H1 (cell line): Measurements from ENCODE around the gene NWD2. TPM values are rescaled to one million over a fixed set of nuclear protein-coding genes. Genes with fewer than 3 reads are reported as not detected.

Experiments used
- CTCF ChIA-PET: fragments of 300-600 bp; sonication (Branson Sonifier 250); formaldehyde crosslinking; loops from one replicate; lab custom pipeline; 2021; ENCODE audit not compliant: partially characterized antibody; lab: Charles Lee
- POLR2A ChIA-PET: fragments of 300-600 bp; sonication (Branson Sonifier 250); formaldehyde crosslinking; loops from one replicate; lab custom pipeline; 2021; ENCODE audit warnings: inconsistent platforms; ENCODE audit not compliant: partially characterized antibody; lab: Charles Lee
- DNase-seq, 2 experiments: peaks; one replicate each; pipeline versions ENCODE4 v3.0.0 to v3.0.0-alpha.2; 2010 to 2022; ENCODE audit warnings: low spot score in 2 of 2, low read depth in 1 of 2, mixed read lengths in 1 of 2
- FAIRE-seq: peaks from 2 replicates; lab custom pipeline; 2011; peaks lifted over from hg19 to GRCh38; lab: Jason Lieb, UNC
- H2AFZ ChIP-seq: 2 replicates; pipeline ENCODE4 v1.8.1; 2012; ENCODE audit warnings: low read length, inconsistent platforms
- H2AK5ac ChIP-seq: 2 replicates; pipeline ENCODE4 v1.6.1; 2013; ENCODE audit warnings: low read depth, low read length
- H2BK120ac ChIP-seq: replicated peaks from 2 replicates; pipeline ENCODE3; 2013; ENCODE audit warnings: low read depth, low read length, inconsistent platforms
- H2BK12ac ChIP-seq: 2 replicates; pipeline ENCODE4 v1.6.1; 2013; ENCODE audit warnings: low read depth, low read length
- H2BK15ac ChIP-seq: 2 replicates; pipeline ENCODE4 v1.6.1; 2013; ENCODE audit warnings: low read length
- H2BK20ac ChIP-seq: 2 replicates; pipeline ENCODE4 v1.6.1; 2013; ENCODE audit warnings: low read length
- H2BK5ac ChIP-seq: 2 replicates; pipeline ENCODE4 v1.6.1; 2013; ENCODE audit warnings: low read depth, low read length
- H3K14ac ChIP-seq: 2 replicates; pipeline ENCODE4 v1.6.1; 2013; ENCODE audit warnings: inconsistent platforms; ENCODE audit not compliant: insufficient read length
- H3K18ac ChIP-seq: 2 replicates; pipeline ENCODE4 v1.6.1; 2013; ENCODE audit warnings: low read length; ENCODE audit errors: extremely low read depth
- H3K23ac ChIP-seq: 2 replicates; pipeline ENCODE4 v1.6.1; 2013; ENCODE audit warnings: inconsistent platforms; ENCODE audit not compliant: insufficient read length
- H3K23me2 ChIP-seq: 2 replicates; pipeline ENCODE4 v1.6.1; 2013; ENCODE audit warnings: low read depth, low read length
- H3K27ac ChIP-seq: 2 replicates; pipeline ENCODE4 v1.6.1; 2011; ENCODE audit warnings: low read depth, low read length, inconsistent platforms
- H3K27me3 ChIP-seq, 4 experiments: replicated peaks in 1 of 4; 1 replicate in 1 of 4; 2 replicates in 3 of 4; pipeline versions ENCODE4 v1.6.1 to v1.8.1; 2011 to 2013; ENCODE audit warnings: low read length in 3 of 4, mild to moderate bottlenecking in 3 of 4, inconsistent platforms in 2 of 4, mixed read lengths in 2 of 4, moderate library complexity in 1 of 4; ENCODE audit not compliant: control insufficient read depth in 3 of 4, insufficient read depth in 3 of 4; ENCODE audit errors: extremely low read depth in 1 of 4
- H3K36me3 ChIP-seq, 4 experiments: 2 replicates each; pipeline versions ENCODE4 v1.6.1 to v1.8.1; 2011 to 2013; ENCODE audit warnings: mild to moderate bottlenecking in 4 of 4, low read length in 3 of 4, moderate library complexity in 2 of 4, control low read depth in 1 of 4, inconsistent platforms in 1 of 4; ENCODE audit not compliant: insufficient read depth in 4 of 4, control insufficient read depth in 2 of 4
- H3K4ac ChIP-seq: replicated peaks from 2 replicates; pipeline ENCODE3; 2013; ENCODE audit warnings: low read length, low read depth, mixed read lengths, inconsistent platforms; ENCODE audit not compliant: insufficient read length
- H3K4me1 ChIP-seq, 4 experiments: replicated peaks in 1 of 4; 1 replicate in 1 of 4; 2 replicates in 3 of 4; pipeline versions ENCODE4 v1.6.1 to v1.8.1; 2011 to 2013; ENCODE audit warnings: low read length in 3 of 4, inconsistent platforms in 2 of 4, mixed read lengths in 1 of 4; ENCODE audit not compliant: insufficient read depth in 4 of 4, control insufficient read depth in 3 of 4
- H3K4me2 ChIP-seq, 2 experiments: 2 replicates each; pipeline versions ENCODE4 v1.6.1 to v1.8.1; 2011 to 2013; ENCODE audit warnings: low read depth in 2 of 2, low read length in 2 of 2, control low read depth in 1 of 2, inconsistent platforms in 1 of 2, mild to moderate bottlenecking in 1 of 2; ENCODE audit not compliant: insufficient read depth in 1 of 2
- H3K4me3 ChIP-seq, 4 experiments: fragments of 200-600, 300-600 bp in 1 of 4; sonication (generic), shearing (Covaris generic), sonication (Bioruptor Twin) in 1 of 4; 2 replicates each; pipeline versions ENCODE4 v1.5.1 to v1.8.1; 2011 to 2016; ENCODE audit warnings: low read length in 4 of 4, low read depth in 3 of 4, control low read depth in 2 of 4, inconsistent platforms in 2 of 4, mild to moderate bottlenecking in 2 of 4, mixed read lengths in 1 of 4, moderate library complexity in 1 of 4; ENCODE audit not compliant: insufficient read depth in 2 of 4; ENCODE audit errors: extremely low read depth in 1 of 4
- H3K56ac ChIP-seq: replicated peaks from 2 replicates; pipeline ENCODE3; 2013; ENCODE audit warnings: low read depth, mild to moderate bottlenecking, mixed read lengths, low read length, inconsistent platforms; ENCODE audit not compliant: insufficient read length
- H3K79me1 ChIP-seq: 2 replicates; pipeline ENCODE4 v1.6.1; 2013; ENCODE audit warnings: low read depth, low read length, control low read depth
- H3K79me2 ChIP-seq, 2 experiments: 2 replicates each; pipeline versions ENCODE4 v1.6.1 to v1.8.1; 2012 to 2013; ENCODE audit warnings: low read length in 2 of 2, mild to moderate bottlenecking in 2 of 2, inconsistent platforms in 1 of 2; ENCODE audit not compliant: insufficient read depth in 2 of 2, control insufficient read depth in 1 of 2
- H3K9ac ChIP-seq, 4 experiments: replicated peaks in 1 of 4; 1 replicate in 1 of 4; 2 replicates in 3 of 4; pipeline versions ENCODE4 v1.6.1 to v1.8.1; 2011 to 2013; ENCODE audit warnings: low read depth in 3 of 4, low read length in 3 of 4, control low read depth in 2 of 4, mild to moderate bottlenecking in 2 of 4, moderate library complexity in 2 of 4, inconsistent platforms in 1 of 4; ENCODE audit errors: extremely low read depth in 1 of 4
- H3K9me3 ChIP-seq, 2 experiments: 2 replicates each; pipeline versions ENCODE4 v1.6.1 to v1.8.1; 2012 to 2013; ENCODE audit warnings: mild to moderate bottlenecking in 2 of 2, moderate library complexity in 2 of 2, control low read depth in 1 of 2, inconsistent platforms in 1 of 2, low read depth in 1 of 2, low read length in 1 of 2, mixed read lengths in 1 of 2; ENCODE audit not compliant: insufficient read depth in 2 of 2
- H4K20me1 ChIP-seq, 2 experiments: replicated peaks in 1 of 2; 2 replicates each; pipeline versions ENCODE3 to v1.8.1; 2011 to 2013; ENCODE audit warnings: inconsistent platforms in 2 of 2, low read length in 2 of 2, mild to moderate bottlenecking in 1 of 2; ENCODE audit not compliant: insufficient read depth in 2 of 2, control insufficient read depth in 1 of 2
- H4K5ac ChIP-seq: 2 replicates; pipeline ENCODE4 v1.6.1; 2013; ENCODE audit warnings: low read length, low read depth, mixed read lengths, inconsistent platforms; ENCODE audit not compliant: insufficient read length
- H4K8ac ChIP-seq: 2 replicates; pipeline ENCODE4 v1.8.0; 2013; ENCODE audit warnings: mild to moderate bottlenecking, moderate library complexity, low read length, inconsistent platforms; ENCODE audit not compliant: insufficient read depth; ENCODE audit errors: extremely low read depth
- H4K91ac ChIP-seq: replicated peaks from 2 replicates; pipeline ENCODE3; 2013; ENCODE audit warnings: low read length, mixed read lengths, inconsistent platforms; ENCODE audit not compliant: insufficient read length
- BRCA1 ChIP-seq: IDR thresholded peaks from 2 replicates; pipeline ENCODE4 v1.6.1; 2012; ENCODE audit warnings: low read depth, low read length, improper control_type of control experiment
- CBX5 ChIP-seq: fragments of 300-800, 300-1000 bp; sonication (generic); IDR thresholded peaks from 2 replicates; pipeline ENCODE4 v1.7.1; 2016; ENCODE audit warnings: antibody characterized with exemption, low read length, low read depth
- EGR1 ChIP-seq: IDR thresholded peaks from 2 replicates; pipeline ENCODE4 v1.6.1; 2011; ENCODE audit warnings: low read depth, low read length, borderline replicate concordance
- MAFK ChIP-seq: IDR thresholded peaks from 2 replicates; pipeline ENCODE4 v1.6.1; 2012; ENCODE audit warnings: low read depth, mild to moderate bottlenecking, improper control_type of control experiment, low read length
- NANOG ChIP-seq: IDR thresholded peaks from 2 replicates; pipeline ENCODE4 v1.6.1; 2011; ENCODE audit warnings: low read length, low read depth, mild to moderate bottlenecking, inconsistent platforms; ENCODE audit not compliant: insufficient read depth, poor library complexity, severe bottlenecking
- RBBP5 ChIP-seq: IDR thresholded peaks from 2 replicates; pipeline ENCODE4 v1.7.1; 2012; ENCODE audit warnings: low read depth, mild to moderate bottlenecking, inconsistent platforms, low read length, moderate library complexity, borderline replicate concordance
- RFX5 ChIP-seq: IDR thresholded peaks from 2 replicates; pipeline ENCODE4 v1.6.1; 2011; ENCODE audit warnings: low read depth, low read length, improper control_type of control experiment, borderline replicate concordance
- SIN3A ChIP-seq, 2 experiments: IDR thresholded peaks in 1 of 2; conservative IDR thresholded peaks in 1 of 2; 2 replicates each; pipeline ENCODE4 v1.6.1; 2011 to 2012; ENCODE audit warnings: low read length in 2 of 2, improper control_type of control experiment in 1 of 2, low read depth in 1 of 2, mild to moderate bottlenecking in 1 of 2
- SIRT6 ChIP-seq: IDR thresholded peaks from one replicate; pipeline ENCODE4 v1.7.1; 2012; ENCODE audit warnings: low read length, inconsistent platforms
- SIX5 ChIP-seq: IDR thresholded peaks from 2 replicates; pipeline ENCODE4 v1.6.1; 2011; ENCODE audit warnings: mild to moderate bottlenecking, low read depth, low read length
- SP4 ChIP-seq: IDR thresholded peaks from 2 replicates; pipeline ENCODE4 v1.6.1; 2012; ENCODE audit warnings: low read length, inconsistent platforms
- TAF1 ChIP-seq: IDR thresholded peaks from 2 replicates; pipeline ENCODE4 v1.6.1; 2011; ENCODE audit warnings: mild to moderate bottlenecking, low read depth, low read length
- TEAD4 ChIP-seq: IDR thresholded peaks from 2 replicates; pipeline ENCODE4 v1.6.1; 2012; ENCODE audit warnings: low read depth, low read length, inconsistent platforms, mixed read lengths
- USF2 ChIP-seq: IDR thresholded peaks from 2 replicates; pipeline ENCODE4 v1.6.1; 2011; ENCODE audit warnings: low read length, improper control_type of control experiment
- YY1 ChIP-seq: IDR thresholded peaks from 2 replicates; pipeline ENCODE4 v1.6.1; 2011; ENCODE audit warnings: low read depth, mild to moderate bottlenecking, low read length
- WGBS, 2 experiments: shearing (Covaris generic) in 1 of 2; methylation state at CpG; one replicate each; pipeline versions ENCODE4 v1.1.6 to v1.1.7; 2013 to 2015; ENCODE audit warnings: low lambda C conversion rate in 2 of 2, mixed read lengths in 2 of 2, inconsistent platforms in 1 of 2, low coverage in 1 of 2, missing lambda C conversion rate in 1 of 2; ENCODE audit not compliant: insufficient replicate concordance in 2 of 2, insufficient coverage in 1 of 2, insufficient read length in 1 of 2; ENCODE audit errors: extremely low coverage in 1 of 2, missing lambda C conversion rate in 1 of 2; 5-methylcytosine and 5-hydroxymethylcytosine counted together
- polyA plus RNA-seq, 7 experiments: library from polyadenylated mRNA; depleted of rRNA in 3 of 7; stranded (reverse) in 5 of 7; unstranded in 2 of 7; fragments of >200 nt in 5 of 7; fragments of 200-250 nt in 2 of 7; gene quantifications; 1 replicate in 5 of 7; 2 replicates in 1 of 7; 4 replicates in 1 of 7; pipeline versions ENCODE4 v1.2.1 to v1.2.3, GENCODE V29; 2011 to 2013; ENCODE audit warnings: missing spikeins in 2 of 7, mixed read lengths in 2 of 7
- total RNA-seq: library from RNA; stranded (reverse); fragmentation: NEBNext Ultra II Directional; extraction: Animal tissue kit (Norgen Biotek cat#: 25700); gene quantifications from 2 replicates; pipeline ENCODE4 v1.2.1, GENCODE V29; 2021

Gene NWD2
- total and polyA plus RNA-seq, 2 of the 8 experiments (the other 6 are each of a cell fraction or from before 2014, with no cell fraction given), result under 0.01 TPM; not detected in 1

- Histone ChIP-seq H3K23ac (no peak overlapping the region), H3K79me2 (no peaks in the 10 kb centered on the region), H2AFZ (no peak overlapping the region), H4K8ac (no peak overlapping the region), H3K18ac (no peak overlapping the region), H4K5ac (no peak overlapping the region), H3K4me1 (no peaks in the 10 kb centered on the region), H2BK20ac (no peak overlapping the region), H4K20me1 (no peaks in the 10 kb centered on the region), H2AK5ac (no peak overlapping the region), H3K4me3 (no peak overlapping the region), H4K91ac (no peak overlapping the region), H2BK120ac (no peak overlapping the region), H2BK15ac (no peak overlapping the region), H3K4me2 (no peak overlapping the region), H3K27ac (no peak overlapping the region), H2BK12ac (no peak overlapping the region), H3K4ac (no peak overlapping the region), H3K9ac (no peak overlapping the region), H3K14ac (no peak overlapping the region), H3K23me2 (no peaks in the 10 kb centered on the region), H3K27me3 (no peaks in the 10 kb centered on the region), H3K36me3 (no peaks in the 10 kb centered on the region), H3K9me3 (no peaks in the 10 kb centered on the region), H3K79me1 (no peaks in the 10 kb centered on the region), H2BK5ac (no peak overlapping the region), H3K56ac (no peak overlapping the region)
- WGBS, 2 experiments, result 96% methylated on average over 6 of the region's 6 CpGs; no CpG with 5 or more reads in 1 of the 2 experiments
- ChIA-PET CTCF (interaction anchor here (0.9 to 2.1 kb wide), 2 partner anchors 11 to 328 kb away, joined by 3 to 5 read pairs; no protein-coding TSS in a partner anchor), POLR2A (no interaction called here)
- FAIRE-seq, result no peak
- no peak for DNase-seq
- no peak for TF ChIP-seq RFX5
- TF ChIP-seq USF2, result no peak
- no peak for TF ChIP-seq TAF1
- TF ChIP-seq CBX5, result no peak
- no peak for TF ChIP-seq EGR1
- no peak for TF ChIP-seq SP4
- TF ChIP-seq YY1, result no peak
- TF ChIP-seq SIN3A (conservative IDR thresholded peaks at IDR 0.05 in 1 of 2, IDR thresholded peaks at IDR 0.05 in 1 of 2; ENCODE audit: low read depth in 1 of 2, low read length in 2 of 2), result no peak
- TF ChIP-seq SIX5, result no peak
- no peak for TF ChIP-seq BRCA1
- TF ChIP-seq MAFK, result no peak
- no peak for TF ChIP-seq NANOG
- TF ChIP-seq SIRT6, result no peak
- no peak for TF ChIP-seq TEAD4
- TF ChIP-seq RBBP5, result no peak
Observed at GRCh38 chr4:37397505-37397904, 153.0 kb downstream of the NWD2 start.
